GM19467 (cell line): ENCODE measurements around the gene TRAF3IP1.
"Not testable (repeated sequence)": the region's sequence is repeated elsewhere in the genome, so short reads cannot be mapped to it uniquely, and the experiment has no call there.

Source experiments
- ATAC-seq: cut with Tn5 transposase; IDR thresholded peaks from one replicate; pipeline ENCODE4 v1.9.1; 2021; ENCODE audit warnings: mild to moderate bottlenecking, moderate library complexity; ENCODE audit not compliant: unreplicated experiment

TRAF3IP1 gene

DNA sequence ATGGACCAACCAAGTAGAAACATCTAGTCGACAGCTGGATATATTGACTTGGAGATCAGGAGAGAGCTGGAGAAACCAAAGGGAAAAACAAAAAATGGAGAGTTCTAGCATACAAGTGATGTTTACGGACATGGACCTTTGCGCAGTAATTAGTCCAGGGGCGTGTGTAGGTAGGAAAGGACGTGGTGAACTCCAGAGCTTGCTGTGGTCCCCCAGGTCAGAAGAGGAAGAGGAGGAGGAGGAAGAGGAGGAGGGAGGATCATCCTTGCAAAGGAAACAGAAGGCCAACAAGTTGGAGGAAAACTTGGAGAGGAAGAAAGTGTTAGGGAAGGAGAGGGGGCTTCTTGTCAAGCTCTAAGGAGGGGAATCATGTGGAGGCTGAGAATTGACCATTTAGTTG is 17.5 kb downstream of the TRAF3IP1 start:
- ATAC-seq, result no peak

GRCh38 chr2:238338710-238339394 is 18.5 kb downstream of the TRAF3IP1 start:
- ATAC-seq, result no peak

GRCh38 chr2:238339395-238339780 is 19.1 kb downstream of the TRAF3IP1 start:
- ATAC-seq, result no peak

DNA sequence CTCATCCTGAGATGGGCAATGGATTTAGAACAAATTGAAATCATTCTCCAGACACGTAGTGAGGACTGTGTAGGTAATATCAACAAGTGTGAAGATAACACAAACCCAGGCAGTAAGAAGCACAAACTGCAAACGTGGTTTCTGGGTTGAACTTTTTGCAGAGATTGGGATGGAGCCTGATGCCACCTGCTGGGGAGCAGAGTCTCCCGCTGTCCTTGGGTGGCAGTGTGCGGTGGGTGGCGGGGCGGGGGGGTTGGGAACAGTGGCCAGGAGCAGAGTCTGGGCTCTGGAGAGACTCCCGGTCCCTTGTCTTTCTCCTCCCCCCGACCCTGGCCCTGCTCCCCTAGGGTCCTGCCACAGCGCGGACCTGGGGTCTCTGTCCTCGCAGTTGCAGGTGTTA is 19.5 kb downstream of the TRAF3IP1 start:
- no peak for ATAC-seq

GRCh38 chr2:238341536-238341935 is 21.2 kb downstream of the TRAF3IP1 start:
- no peak for ATAC-seq

DNA sequence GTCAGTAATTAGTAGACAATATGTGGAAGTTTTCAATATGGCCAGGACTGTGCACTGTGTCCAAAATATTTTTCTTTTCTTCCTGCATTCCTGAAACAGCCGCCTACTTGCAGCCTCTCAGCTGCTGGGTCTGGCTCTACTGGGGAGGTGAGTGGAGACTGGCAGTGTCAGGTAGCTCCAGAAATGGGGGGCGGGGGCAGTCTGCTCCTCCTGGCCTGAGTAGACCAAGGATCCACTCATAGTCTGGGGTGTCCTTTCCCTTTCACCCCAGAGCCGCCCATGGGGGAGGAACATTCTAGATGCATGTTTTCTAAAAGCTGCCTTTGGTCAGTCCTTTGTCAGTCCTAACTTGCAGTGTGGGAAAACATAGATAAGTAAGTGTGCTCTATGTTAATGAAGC is 23.7 kb downstream of the TRAF3IP1 start:
- no peak for ATAC-seq

- ATAC-seq, result no peak
Observed at GRCh38 chr2:238344517-238344916, 24.2 kb downstream of the TRAF3IP1 start.

- ATAC-seq, result no peak
Observed at GRCh38 chr2:238345297-238345968, 25.1 kb downstream of the TRAF3IP1 start.

DNA sequence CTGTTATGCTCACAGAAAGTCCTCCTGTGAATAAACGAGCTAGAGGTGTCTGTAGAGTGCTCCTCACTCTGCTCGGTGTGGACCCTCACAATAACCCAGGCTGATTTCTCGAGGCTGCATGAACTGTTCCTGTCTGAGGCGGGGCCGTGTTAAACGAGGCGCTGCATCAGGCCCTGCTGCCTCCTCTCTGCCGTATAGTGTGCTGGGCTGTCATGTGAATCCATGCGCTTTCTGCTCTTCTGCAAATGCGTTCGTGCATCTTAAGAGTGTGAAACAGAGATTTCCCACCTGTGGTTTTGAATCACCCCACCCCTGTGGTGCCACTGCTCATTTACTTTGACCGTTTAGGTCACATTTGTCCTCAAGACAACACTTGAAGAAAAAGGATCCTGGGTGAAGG is 26.2 kb downstream of the TRAF3IP1 start:
- ATAC-seq, result no peak

GRCh38 chr2:238350150-238350897 is 30.0 kb downstream of the TRAF3IP1 start:
- no peak for ATAC-seq

- no peak for ATAC-seq
Observed at GRCh38 chr2:238351315-238351714, 31.0 kb downstream of the TRAF3IP1 start.

DNA sequence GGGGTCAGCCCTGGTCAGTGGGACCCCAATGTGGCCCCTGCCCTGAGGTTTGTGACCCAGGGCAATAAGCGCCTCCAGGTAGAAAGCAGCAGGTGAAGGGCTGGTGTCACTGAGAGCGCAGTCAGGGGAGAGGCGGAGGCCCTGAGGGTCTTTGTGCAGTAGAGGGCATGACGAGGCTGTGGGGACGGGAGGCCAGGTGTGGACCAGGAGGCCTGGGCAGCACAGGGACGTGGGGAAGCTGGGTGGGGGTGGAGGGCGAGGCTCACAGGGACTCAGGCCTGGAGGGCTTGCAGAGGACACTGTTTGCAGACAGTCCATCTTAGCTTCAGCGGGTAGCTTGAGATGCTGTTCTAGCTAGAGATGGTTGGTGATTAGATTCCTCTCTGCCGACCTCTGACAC is 32.0 kb downstream of the TRAF3IP1 start:
- no peak for ATAC-seq

DNA sequence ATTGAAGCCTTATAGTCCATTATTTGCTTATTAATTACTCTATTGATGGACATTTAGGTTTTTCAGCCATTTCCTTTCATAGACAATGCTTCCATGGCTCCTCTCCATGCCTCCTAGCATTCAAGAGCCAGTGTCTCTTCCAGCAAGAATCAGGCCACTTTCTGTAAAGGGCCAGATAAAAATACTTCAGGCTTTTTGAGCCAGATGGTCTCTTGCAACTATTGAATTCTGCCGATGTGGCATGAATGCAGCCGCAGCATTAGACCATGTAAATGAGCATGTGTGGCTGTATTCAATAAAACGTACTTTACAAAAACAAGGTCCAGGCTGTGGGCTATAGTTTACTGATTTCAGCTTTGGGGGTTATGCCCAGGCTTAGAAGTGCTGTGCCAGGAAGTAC is 38.5 kb downstream of the TRAF3IP1 start:
- no peak for ATAC-seq

DNA sequence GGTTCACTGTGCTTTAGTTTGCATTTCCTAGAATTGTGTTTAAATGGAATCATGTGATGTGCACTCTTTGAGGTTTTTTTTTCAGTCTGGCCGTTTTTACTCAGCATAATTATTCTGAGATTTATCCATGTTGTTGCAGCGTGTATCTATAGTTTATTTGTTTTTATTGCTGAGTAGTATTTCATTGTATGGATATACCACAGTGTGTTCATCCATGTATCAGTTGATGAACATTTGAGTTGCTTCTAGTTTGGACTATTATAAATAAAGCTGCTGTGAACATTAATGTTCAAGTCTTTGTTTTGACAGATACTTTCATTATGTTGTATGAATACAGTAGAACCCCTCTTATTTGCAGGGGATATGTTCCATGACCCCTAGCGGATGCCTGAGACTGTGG is 39.1 kb downstream of the TRAF3IP1 start:
- ATAC-seq, result no peak

- ATAC-seq, result no peak
Observed at GRCh38 chr2:238361877-238362276, 41.6 kb downstream of the TRAF3IP1 start.

- no peak for ATAC-seq
Observed at GRCh38 chr2:238362626-238363025, 42.3 kb downstream of the TRAF3IP1 start.

DNA sequence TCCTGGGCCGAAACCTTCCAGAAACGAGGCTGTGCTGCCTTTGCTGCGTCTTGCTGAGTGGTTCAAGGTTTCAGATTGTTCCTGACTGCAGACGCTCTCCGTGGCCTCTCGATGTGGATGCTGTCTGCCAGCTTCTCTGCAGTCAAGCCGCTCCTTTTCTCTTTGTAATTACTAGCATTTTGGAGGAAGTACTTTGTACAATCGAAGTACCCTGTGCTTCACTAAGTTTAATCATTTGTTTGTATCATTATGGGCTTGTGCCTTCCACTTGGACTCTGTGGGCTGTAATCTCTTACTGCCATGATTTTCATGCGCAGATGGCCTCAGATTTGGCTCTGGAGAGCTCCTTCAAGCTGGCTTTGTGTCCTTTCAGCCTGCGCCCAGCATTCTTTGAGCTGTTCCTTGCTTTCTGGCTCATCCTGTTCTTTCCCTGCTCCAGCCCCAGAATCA is 49.3 kb downstream of the TRAF3IP1 start:
- ATAC-seq, result no peak

GRCh38 chr2:238370094-238370822 is 49.9 kb downstream of the TRAF3IP1 start:
- ATAC-seq, result no peak

GRCh38 chr2:238370823-238371372 is 50.6 kb downstream of the TRAF3IP1 start:
- ATAC-seq, result no peak

- not testable (repeated sequence) for ATAC-seq
Observed at GRCh38 chr2:238372277-238372676, 52.0 kb downstream of the TRAF3IP1 start.

- no peak for ATAC-seq
Observed at GRCh38 chr2:238376884-238377391, 56.6 kb downstream of the TRAF3IP1 start.
